ENCODE data around the gene FBXW4. TPM values are rescaled to one million over a fixed set of nuclear protein-coding genes. Genes with fewer than 3 reads are reported as not detected.

The FBXW4 gene
- total RNA-seq, 1 donor from 2014 or later, result 70.7 TPM

DNA sequence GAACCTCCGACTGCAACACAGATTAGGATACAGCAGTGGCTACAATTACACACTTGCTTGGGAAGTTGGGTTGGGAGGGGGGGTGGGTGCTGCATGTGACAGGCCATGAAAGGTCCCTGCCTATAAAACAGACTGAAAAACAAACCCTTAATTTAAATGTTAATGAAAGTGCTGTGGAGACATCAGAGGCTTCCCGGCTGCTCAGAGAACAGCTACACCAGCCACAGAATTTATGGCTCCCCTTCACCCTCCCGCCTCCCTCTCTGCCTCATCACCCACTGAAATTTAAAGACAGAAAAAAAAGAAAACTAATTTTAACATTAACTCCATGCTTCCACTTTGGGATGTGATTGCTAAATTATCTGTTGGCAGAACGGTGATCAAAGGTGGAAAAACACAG is 34.7 kb downstream of the FBXW4 start:
- H3K27me3 Mint-ChIP-seq, result no peaks in the 10 kb centered on the region
- H3K9me3 Mint-ChIP-seq (ENCODE audit: low read depth), result no peaks in the 10 kb centered on the region
- no peaks in the 10 kb centered on the region for H3K4me1 Mint-ChIP-seq (ENCODE audit: low read depth)
- peaks cover 15% of the 10 kb centered on the region for H3K36me3 Mint-ChIP-seq (ENCODE audit: insufficient read depth)
- H3K27ac Mint-ChIP-seq, result no peak overlapping the region
- TF ChIP-seq, protein P1, sequence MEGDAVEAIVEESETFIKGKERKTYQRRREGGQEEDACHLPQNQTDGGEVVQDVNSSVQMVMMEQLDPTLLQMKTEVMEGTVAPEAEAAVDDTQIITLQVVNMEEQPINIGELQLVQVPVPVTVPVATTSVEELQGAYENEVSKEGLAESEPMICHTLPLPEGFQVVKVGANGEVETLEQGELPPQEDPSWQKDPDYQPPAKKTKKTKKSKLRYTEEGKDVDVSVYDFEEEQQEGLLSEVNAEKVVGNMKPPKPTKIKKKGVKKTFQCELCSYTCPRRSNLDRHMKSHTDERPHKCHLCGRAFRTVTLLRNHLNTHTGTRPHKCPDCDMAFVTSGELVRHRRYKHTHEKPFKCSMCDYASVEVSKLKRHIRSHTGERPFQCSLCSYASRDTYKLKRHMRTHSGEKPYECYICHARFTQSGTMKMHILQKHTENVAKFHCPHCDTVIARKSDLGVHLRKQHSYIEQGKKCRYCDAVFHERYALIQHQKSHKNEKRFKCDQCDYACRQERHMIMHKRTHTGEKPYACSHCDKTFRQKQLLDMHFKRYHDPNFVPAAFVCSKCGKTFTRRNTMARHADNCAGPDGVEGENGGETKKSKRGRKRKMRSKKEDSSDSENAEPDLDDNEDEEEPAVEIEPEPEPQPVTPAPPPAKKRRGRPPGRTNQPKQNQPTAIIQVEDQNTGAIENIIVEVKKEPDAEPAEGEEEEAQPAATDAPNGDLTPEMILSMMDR (IDR thresholded peaks at IDR 0.05; ENCODE audit: unreplicated experiment), result no peak
- DNase-seq (ENCODE audit: low spot score, unreplicated experiment), result no peak
- H3K4me3 Mint-ChIP-seq (ENCODE audit: low read depth), result no peak overlapping the region

DNA sequence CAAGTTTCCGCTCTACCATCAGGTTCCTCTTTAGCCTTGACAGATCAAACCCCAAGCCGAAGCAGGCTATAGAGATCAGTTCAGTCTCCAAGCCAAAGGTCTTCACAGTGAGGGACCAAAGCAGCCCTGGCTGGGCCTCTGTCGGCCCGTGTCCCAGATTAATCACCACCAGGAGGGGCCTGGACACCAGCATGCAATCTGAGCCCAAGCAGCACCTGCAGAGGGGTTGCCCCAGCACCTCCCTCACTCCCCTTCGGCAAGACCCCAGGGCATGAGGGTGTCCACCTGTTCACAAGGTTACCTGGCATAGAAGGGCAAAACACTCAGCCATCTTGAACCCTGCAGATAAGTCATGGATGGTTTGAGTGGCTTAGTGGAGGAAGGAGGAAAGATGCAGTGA is 36.0 kb downstream of the FBXW4 start:
- Mint-ChIP-seq H3K4me3 (ENCODE audit: low read depth) (no peak overlapping the region), H3K27me3 (no peaks in the 10 kb centered on the region), H3K36me3 (ENCODE audit: insufficient read depth) (peaks cover 15% of the 10 kb centered on the region), H3K4me1 (ENCODE audit: low read depth) (no peaks in the 10 kb centered on the region), H3K27ac (no peak overlapping the region), H3K9me3 (ENCODE audit: low read depth) (no peaks in the 10 kb centered on the region)
- DNase-seq (ENCODE audit: low spot score, unreplicated experiment), result no peak
- TF ChIP-seq, protein P1 (IDR thresholded peaks at IDR 0.05; ENCODE audit: unreplicated experiment), result no peak

DNA sequence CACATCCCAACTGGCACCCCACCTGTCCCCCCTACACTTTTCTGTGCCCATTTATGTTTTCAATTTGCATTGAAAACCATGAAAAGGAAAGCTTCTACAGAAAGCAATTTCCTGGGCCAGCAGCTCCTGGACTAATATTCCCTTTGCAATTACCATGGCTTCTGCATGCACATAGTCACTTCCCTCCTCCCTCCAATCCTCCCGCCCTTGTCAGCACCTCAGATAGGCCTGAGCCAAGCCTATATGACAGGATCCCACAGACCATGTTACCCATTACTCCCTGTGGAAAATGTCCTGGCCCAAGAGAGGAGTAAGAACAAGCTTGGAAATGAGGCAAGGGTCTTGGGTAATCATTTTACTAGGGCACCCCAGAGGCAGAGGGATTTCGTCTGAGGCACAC is 38.1 kb downstream of the FBXW4 start:
- Mint-ChIP-seq H3K4me3 (ENCODE audit: low read depth) (no peak overlapping the region), H3K4me1 (ENCODE audit: low read depth) (no peaks in the 10 kb centered on the region), H3K36me3 (ENCODE audit: insufficient read depth) (peaks cover 11% of the 10 kb centered on the region), H3K27me3 (no peaks in the 10 kb centered on the region), H3K27ac (no peak overlapping the region), H3K9me3 (ENCODE audit: low read depth) (no peaks in the 10 kb centered on the region)
- DNase-seq (ENCODE audit: low spot score, unreplicated experiment), result no peak
- TF ChIP-seq, protein P1 (IDR thresholded peaks at IDR 0.05; ENCODE audit: unreplicated experiment), result no peak

DNA sequence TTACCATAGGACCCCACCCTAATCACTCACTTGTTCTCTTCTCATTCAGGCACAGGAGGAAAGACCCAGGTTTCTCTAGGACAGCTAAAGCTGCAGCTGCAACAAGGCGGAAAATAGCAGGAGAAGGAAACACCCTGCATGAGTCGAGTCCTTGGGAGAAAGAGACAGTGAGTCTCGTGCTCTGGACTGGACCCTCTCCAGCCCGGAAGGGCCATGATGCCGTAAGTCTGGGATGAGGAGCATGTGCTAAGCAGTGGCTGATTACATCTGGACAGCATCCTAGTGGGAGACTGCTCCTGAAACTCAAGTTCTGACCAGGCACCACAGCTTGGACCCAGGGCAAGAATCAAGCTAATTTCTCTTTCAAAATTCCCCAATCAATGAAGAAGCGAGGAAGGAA is 39.4 kb downstream of the FBXW4 start:
- no peak overlapping the region for H3K4me3 Mint-ChIP-seq (ENCODE audit: low read depth)
- no peaks in the 10 kb centered on the region for H3K27me3 Mint-ChIP-seq
- no peaks in the 10 kb centered on the region for H3K9me3 Mint-ChIP-seq (ENCODE audit: low read depth)
- H3K36me3 Mint-ChIP-seq (ENCODE audit: insufficient read depth), result peaks cover 9% of the 10 kb centered on the region
- no peaks in the 10 kb centered on the region for H3K4me1 Mint-ChIP-seq (ENCODE audit: low read depth)
- TF ChIP-seq, protein P1 (IDR thresholded peaks at IDR 0.05; ENCODE audit: unreplicated experiment), result no peak
- H3K27ac Mint-ChIP-seq, result no peak overlapping the region
- DNase-seq (ENCODE audit: low spot score, unreplicated experiment), result no peak

GRCh38 chr10:101653536-101653935 is 41.4 kb downstream of the FBXW4 start:
- no peaks in the 10 kb centered on the region for H3K9me3 Mint-ChIP-seq (ENCODE audit: low read depth)
- H3K4me3 Mint-ChIP-seq (ENCODE audit: low read depth), result no peak overlapping the region
- H3K36me3 Mint-ChIP-seq (ENCODE audit: insufficient read depth), result peaks cover 8% of the 10 kb centered on the region
- TF ChIP-seq, protein P1 (IDR thresholded peaks at IDR 0.05; ENCODE audit: unreplicated experiment), result no peak
- no peak overlapping the region for H3K27ac Mint-ChIP-seq
- DNase-seq (ENCODE audit: low spot score, unreplicated experiment), result no peak
- H3K4me1 Mint-ChIP-seq (ENCODE audit: low read depth), result no peaks in the 10 kb centered on the region
- no peaks in the 10 kb centered on the region for H3K27me3 Mint-ChIP-seq

Measured in progenitor cell of endocrine pancreas (in vitro differentiated cells).